NCI-H128 (cell line): ENCODE results near the gene HSD17B12.

Source experiments
- DNase-seq: peaks from one replicate; lab custom pipeline; 2025; ENCODE audit not compliant: unreplicated experiment; lab: John Stamatoyannopoulos, UW

The HSD17B12 gene

GRCh38 chr11:43797337-43797736 is 116.8 kb downstream of the HSD17B12 start:
- no peak for DNase-seq

- no peak for DNase-seq
Observed at GRCh38 chr11:43797866-43798265, 117.3 kb downstream of the HSD17B12 start.

DNA sequence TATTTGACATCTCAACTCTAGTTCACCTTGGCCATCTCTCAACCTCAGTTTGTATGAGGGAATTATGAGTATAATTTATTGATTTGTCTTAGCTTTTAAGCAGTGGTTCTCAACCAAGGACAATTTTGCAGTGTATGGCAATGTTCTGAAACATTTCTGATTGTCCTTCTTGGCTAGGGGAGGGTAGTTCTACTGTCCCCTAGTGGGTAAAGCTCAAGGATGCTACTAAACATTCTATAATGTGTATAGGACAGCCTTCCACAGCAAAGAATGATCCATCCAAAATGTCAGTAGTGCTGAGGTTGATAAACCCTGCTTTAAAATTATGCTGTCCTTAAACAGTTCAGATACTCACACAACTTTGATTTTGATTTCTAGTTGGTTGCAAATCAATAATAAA is 122.0 kb downstream of the HSD17B12 start:
- no peak for DNase-seq

DNA sequence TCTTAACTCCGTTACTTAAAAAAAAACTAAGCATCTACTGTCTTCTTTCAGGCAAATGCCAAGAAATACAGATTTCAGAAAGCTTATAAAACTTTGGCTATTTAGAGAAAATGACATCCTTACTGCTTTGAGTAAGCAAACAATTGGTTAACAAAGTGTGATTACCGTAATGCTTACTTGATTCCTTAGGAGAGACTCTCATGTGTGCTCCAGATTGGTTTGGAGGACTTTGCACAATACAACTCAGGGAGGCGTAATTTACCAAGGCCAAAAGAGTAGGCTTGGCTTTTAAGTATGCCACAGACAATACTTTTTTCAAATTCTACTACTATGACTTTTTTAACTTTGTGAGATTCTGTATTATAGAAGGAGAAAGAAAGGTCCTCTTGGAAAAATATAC is 123.2 kb downstream of the HSD17B12 start:
- no peak for DNase-seq

GRCh38 chr11:43806976-43807375 is 126.4 kb downstream of the HSD17B12 start:
- no peak for DNase-seq

DNA sequence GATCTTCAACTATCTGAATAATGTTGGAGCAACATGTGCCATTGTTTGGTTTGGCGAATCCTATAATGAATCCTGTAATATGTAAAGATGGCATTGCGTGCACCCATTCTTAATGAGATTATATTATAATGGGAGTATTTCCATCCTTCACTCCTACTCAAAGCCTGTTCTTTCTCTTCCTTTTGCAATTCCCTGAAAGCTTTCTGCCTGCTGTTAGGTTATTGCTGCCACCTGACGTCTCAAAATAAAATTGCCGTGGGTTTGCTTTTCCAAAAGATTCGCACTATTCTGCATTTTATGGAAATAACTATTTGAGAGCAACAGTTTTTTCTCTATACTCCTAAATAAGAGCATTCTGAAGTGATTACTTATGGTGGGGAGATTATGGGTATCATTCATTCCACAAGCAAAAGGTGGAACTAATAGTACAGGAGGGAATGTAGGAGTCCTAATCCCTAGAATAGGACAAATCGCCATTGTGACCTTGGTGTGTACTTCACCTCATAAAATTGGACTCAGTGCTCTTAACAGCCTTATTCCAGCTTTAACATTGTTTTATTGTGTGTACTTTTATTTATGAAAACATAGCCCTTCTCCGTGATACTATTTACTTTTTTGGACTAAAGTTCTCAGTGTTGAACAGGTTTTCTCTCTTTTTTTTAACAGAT is 130.5 kb downstream of the HSD17B12 start:
- DNase-seq = no peak

DNA sequence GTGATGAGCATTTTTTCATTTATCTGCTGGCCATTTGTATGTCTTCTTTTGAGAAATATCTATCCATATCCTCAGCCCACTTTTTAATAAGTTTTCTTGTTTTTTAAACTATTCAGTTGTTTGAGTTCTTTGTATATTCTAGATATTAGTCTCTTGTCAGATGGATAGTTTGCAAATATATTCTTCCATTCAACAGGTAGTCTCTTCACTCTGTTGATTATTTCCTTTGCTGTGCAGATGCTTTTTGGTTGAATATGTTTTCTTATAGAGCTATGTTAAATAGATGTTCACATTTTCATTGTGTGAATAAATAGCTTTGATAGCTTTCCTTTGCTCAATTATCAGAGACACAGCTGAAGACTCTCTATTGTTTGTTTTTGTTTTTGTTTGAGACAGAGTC is 131.9 kb downstream of the HSD17B12 start:
- no peak for DNase-seq

DNA sequence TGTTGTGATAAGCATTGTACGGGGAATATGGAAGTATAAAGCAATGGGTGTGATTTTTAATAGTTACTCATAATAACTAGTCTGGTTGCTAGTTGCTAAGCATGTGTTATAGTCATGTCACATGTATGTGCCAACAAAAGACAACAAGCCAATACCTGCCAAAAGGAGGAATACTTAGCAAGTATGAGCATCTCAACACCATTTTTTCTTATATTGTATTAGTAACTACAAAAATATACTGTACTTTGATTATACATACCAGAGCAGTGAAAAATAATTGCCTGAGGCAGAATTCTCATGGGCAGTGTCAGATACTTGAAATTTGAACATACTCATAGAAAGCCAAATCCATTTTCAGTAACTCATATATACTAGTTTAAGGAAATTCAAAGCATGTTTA is 137.7 kb downstream of the HSD17B12 start:
- no peak for DNase-seq

DNA sequence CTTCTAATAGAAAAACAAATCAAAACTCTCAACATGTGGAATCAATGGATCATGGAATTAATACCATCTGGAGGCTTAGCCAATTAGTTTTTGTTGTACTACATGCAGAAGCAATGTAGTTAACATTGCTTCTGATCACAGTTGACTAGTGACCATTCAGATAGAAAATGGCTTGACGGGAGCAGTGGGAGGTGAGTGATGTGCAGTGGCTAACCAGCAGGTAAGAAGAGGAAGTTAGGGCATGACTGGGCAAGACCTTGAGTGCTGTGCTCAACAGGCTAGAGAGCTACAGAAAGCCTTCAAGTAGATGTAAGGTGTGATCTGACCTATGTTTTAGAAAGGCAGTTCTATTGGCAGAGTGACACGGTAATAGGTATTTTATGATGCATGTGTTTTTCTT is 139.4 kb downstream of the HSD17B12 start:
- no peak for DNase-seq

GRCh38 chr11:43823316-43823715 is 142.8 kb downstream of the HSD17B12 start:
- no peak for DNase-seq

DNA sequence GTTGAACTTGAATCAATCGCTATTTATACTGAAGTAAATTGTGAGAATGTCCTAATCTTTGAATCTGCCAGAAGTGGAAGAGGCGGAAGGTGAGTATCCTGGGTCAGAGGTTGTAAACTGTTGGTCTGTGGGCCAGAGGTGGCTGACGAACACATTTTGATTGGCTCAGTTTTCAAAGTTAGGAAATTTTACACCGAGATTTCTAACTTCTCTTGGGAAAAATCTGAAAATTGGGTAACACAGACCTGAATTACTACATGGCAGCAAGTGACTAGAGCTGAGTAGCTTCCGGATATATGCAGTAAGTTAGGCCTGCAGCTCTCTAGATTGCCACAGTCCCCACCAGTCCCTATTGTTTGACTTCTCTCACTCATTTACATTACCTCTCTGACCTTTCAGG is 143.3 kb downstream of the HSD17B12 start:
- DNase-seq = no peak

DNA sequence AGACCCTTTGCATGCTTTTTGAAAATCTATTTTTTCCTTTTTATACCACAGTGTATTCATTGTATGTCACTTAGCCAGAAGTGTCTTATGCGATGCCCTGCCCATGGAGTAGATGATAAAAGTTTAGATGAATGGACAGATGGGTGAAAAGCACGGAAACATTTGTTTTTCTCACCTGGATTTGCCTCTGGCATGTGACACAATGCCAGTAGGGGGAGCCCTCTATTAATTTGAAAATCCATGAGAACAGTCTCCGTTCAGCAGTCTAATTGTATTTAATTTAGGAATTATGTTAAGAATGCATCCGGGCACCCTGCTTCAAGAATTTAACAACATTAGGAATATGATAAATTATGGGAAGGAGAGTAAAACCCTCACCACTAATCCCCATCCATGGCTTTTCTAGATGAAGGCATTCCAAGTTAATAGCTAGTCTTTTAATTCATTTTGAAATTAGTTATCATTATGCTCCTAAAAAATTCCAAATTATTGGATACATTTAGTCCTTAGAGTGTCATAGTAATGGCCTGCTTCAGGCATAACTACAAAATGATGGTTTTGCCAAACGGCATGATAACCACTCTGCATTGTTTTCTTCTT is 144.8 kb downstream of the HSD17B12 start:
- DNase-seq = no peak

DNA sequence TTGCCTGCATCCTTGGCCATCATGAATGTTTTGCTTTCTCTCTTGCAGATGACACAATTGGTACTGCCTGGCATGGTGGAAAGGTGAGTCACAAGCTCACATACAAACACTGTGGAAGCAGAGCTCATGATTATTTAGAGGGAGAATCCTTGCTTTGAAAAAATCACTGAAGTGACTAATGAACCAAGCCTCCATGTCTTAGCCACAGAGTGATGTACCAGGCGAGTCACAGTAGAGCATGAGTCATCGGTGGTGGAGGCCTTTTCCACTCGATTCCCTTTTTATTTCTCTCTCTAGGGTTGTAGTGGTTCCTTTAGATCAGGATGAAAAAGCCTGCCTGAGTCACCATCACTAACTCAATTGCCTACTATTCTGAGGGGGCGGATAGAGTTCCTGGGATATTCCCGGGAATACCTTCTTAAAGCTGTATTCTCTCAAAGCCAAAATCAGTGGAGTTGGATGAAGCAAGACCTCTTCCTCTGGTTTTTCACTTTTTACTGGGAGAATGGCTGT is 150.4 kb downstream of the HSD17B12 start:
- DNase-seq = no peak

DNA sequence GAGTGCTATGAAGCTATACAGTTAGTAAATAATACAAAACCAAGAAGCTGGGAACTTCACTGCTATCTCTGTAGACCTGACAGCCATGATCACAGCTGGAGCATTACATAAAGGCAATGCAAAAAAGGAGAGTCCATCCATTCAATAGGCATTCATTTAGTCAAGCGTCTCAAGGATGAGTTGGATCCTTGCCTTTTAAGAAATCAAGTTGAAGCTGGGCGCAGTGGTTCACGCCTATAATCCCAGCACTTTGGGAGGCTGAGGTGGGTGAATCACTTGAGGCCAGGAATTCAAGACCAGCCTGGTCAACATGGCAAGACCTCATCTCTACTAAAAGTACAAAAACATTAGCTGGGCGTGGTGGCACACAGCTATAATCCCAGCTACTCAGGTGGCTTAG is 152.0 kb downstream of the HSD17B12 start:
- no peak for DNase-seq

GRCh38 chr11:43833657-43834073 is 153.1 kb downstream of the HSD17B12 start:
- no peak for DNase-seq

DNA sequence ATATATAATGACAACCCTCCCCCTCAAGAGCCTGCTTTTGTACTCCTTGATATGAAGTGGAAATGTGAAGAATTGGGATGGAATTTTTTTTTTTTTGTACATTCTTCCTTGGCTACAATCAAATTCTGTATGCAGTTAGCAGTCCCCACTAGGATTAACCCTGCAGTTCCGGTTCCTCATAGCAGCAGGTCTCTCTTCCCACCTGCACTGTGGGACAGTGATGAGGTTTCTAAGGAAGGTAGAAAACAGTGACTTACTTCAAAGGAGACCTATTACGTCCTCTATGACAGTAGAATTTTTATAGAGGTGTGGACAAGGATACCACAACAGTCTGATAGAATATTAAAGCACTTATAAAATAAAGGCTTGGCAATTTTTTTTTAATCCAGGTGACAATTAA is 153.7 kb downstream of the HSD17B12 start:
- no peak for DNase-seq

DNA sequence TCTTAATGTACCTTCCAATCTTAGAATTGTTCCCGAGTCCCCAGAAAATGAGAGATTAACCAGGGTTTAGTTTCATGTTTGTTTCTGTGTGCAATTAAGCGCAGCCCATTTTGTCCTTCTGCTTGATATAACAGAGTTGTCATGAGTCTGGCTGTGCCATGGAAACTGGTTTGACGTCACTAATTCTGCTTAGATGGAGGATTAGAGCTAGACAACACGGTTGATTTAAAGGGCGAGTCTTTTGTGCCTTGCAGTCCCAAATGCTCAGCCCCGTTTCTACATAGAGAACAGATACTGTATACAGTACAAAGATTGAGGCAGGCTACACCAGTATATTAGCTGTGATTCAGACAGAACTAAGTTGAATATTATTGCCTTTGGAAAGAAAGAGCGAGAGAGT is 154.6 kb downstream of the HSD17B12 start:
- no peak for DNase-seq

GRCh38 chr11:43837879-43838278 is 157.3 kb downstream of the HSD17B12 start:
- no peak for DNase-seq

DNA sequence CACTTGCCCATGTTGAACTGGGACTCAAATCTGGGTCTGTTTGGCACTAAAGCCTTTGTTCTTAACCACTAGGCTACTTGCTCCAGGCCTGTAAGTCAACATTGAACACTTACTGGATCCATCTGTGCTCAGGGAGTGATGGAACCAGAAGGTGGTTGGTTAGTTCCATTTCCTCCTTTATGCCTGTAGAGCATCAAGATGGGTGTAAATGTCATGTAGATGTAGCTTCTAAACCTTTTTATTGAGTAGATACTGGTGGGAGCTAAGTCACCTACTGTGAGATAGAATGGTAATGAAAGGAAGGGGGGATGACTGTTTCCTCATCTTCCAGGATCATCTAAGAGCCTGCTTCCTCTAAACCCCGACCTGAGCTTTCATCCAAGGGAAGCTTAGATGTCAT is 161.5 kb downstream of the HSD17B12 start:
- no peak for DNase-seq

DNA sequence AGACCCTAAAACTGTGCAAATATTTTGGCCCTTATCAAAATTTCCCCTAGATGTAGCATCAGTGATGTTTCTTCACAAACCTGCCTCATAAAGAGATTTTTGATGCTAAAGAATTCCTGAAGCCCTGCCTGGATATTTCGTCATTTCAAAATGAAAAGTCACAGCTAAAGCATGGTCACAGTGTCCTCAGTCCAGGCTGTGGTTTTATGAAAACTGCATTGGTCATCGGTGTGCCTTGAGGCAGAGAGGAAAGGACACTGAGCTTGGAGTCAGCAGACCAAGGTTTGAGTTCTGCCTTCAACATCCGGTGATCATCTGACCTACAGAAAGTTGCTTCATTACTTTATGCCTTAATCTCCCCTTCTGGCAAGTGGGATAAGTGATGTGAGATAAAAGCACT is 165.3 kb downstream of the HSD17B12 start:
- no peak for DNase-seq

GRCh38 chr11:43852057-43852636 is 171.6 kb downstream of the HSD17B12 start:
- peak; percentile 14 for DNase-seq

- DNase-seq = no peak
Observed at GRCh38 chr11:43853781-43854180, 173.2 kb downstream of the HSD17B12 start.
